Stomach (tissue), 4 donors: ENCODE data around the gene KLK7.

Source experiments
- CTCF ChIP-seq, 7 experiments: fragments of 450-650 bp in 4 of 7; fragments of 200-600 bp in 3 of 7; sonication (generic) in 3 of 7; IDR thresholded peaks; one replicate each; pipeline ENCODE4 v1.5.1; 2016 to 2019; ENCODE audit warnings: antibody characterized with exemption in 7 of 7, control low read depth in 2 of 7, mild to moderate bottlenecking in 1 of 7
- EP300 ChIP-seq: sonication (generic); formaldehyde crosslinking; IDR thresholded peaks from one replicate; pipeline ENCODE4 v1.6.1; 2017; ENCODE audit warnings: antibody characterized with exemption

GRCh38 chr19:51012661-51013190 is 29.0 kb upstream of the KLK7 start:
- TF ChIP-seq CTCF (IDR thresholded peaks at IDR 0.05) (no peak), EP300 (no peak)
